Urinary bladder (tissue), 4 donors: Measurements from ENCODE around the gene DCUN1D2. TPM values are rescaled to one million over a fixed set of nuclear protein-coding genes. Genes with fewer than 3 reads are reported as not detected.

Experiments used
- DNase-seq: peaks from one replicate; pipeline ENCODE4 v3.0.0-alpha.2; 2015; ENCODE audit errors: extremely low spot score
- H3K27ac ChIP-seq: one replicate; pipeline ENCODE4 v1.5.1; 2013; ENCODE audit warnings: low read depth, mild to moderate bottlenecking, moderate library complexity
- H3K36me3 ChIP-seq: one replicate; pipeline ENCODE4 v1.6.1; 2013; ENCODE audit warnings: mild to moderate bottlenecking, moderate library complexity; ENCODE audit not compliant: insufficient read depth
- H3K4me1 ChIP-seq: one replicate; pipeline ENCODE4 v1.6.1; 2013; ENCODE audit warnings: mild to moderate bottlenecking, moderate library complexity; ENCODE audit not compliant: insufficient read depth
- H3K4me3 ChIP-seq: one replicate; pipeline ENCODE4 v1.5.1; 2013; ENCODE audit warnings: low read depth, low read length
- WGBS: extraction: QIAGEN DNeasy Blood & Tissue Kit; methylation state at CpG from one replicate; pipeline ENCODE4 v1.1.7; 2013; 5-methylcytosine and 5-hydroxymethylcytosine counted together
- polyA plus RNA-seq: library from polyadenylated mRNA; stranded (reverse); fragments of 200-250 nt; gene quantifications from one replicate; pipeline ENCODE4 v1.2.3, GENCODE V29; 2013
- total RNA-seq: library from RNA; depleted of rRNA; stranded (reverse); fragments of >200 nt; gene quantifications from one replicate; pipeline ENCODE4 v1.2.3, GENCODE V29; 2014
- donor health status: healthy with polysubstance abuse.
- donor health status: healthy.

Gene DCUN1D2
- total and polyA plus RNA-seq, 2 donors: 14.7 to 21.3 TPM

DNA sequence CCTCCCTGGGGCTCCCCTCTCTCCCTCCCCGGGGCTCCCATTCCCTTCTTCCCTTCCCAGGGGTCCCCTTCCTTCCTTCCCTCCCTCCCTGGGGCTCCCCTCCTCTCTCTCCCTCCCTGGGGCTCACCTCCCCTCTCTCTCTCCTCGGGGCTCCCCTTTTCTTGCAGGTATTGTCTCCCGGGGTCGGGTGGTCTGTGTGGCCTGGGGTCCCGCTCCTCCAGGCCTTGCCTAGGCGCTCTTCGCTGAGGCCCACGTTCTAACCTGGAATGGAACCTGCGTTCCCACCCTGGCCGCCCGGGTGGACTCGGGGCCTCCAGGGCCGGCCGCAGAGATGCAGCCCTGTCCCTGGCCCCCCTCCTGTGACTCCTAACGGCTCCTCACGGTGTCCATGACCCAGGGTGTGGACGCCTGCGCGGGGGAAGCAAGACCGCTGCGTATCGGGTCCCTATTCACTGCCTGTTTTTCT lies 940 bp upstream of the DCUN1D2 start:
- Histone ChIP-seq H3K4me1 (no peaks in the 10 kb centered on the region), H3K4me3 (peak overlapping the region; percentile 90), H3K27ac (peak overlapping the region; percentile 87), H3K36me3 (no peaks in the 10 kb centered on the region)
- DNase-seq: no peak
- WGBS: 2% methylated on average over 22 of the region's 22 CpGs

GRCh38 chr13:113489549-113490495 lies 689 bp downstream of the DCUN1D2 start:
- no peak for DNase-seq
- Histone ChIP-seq H3K27ac (peak overlapping the region; percentile 82), H3K36me3 (no peaks in the 10 kb centered on the region), H3K4me1 (no peaks in the 10 kb centered on the region), H3K4me3 (peak overlapping the region; percentile 90)
- 3% methylated on average over 54 of the region's 54 CpGs for WGBS

GRCh38 chr13:113489171-113489548 lies 1.4 kb downstream of the DCUN1D2 start:
- no peaks in the 10 kb centered on the region for H3K36me3 ChIP-seq
- H3K4me3 ChIP-seq: no peak overlapping the region
- H3K27ac ChIP-seq: no peak overlapping the region
- 36% methylated on average over 8 of the region's 8 CpGs for WGBS
- no peaks in the 10 kb centered on the region for H3K4me1 ChIP-seq
- DNase-seq: no peak

GRCh38 chr13:113488283-113488682 lies 2.2 kb downstream of the DCUN1D2 start:
- no peaks in the 10 kb centered on the region for H3K4me1 ChIP-seq
- H3K27ac ChIP-seq: no peak overlapping the region

DNA sequence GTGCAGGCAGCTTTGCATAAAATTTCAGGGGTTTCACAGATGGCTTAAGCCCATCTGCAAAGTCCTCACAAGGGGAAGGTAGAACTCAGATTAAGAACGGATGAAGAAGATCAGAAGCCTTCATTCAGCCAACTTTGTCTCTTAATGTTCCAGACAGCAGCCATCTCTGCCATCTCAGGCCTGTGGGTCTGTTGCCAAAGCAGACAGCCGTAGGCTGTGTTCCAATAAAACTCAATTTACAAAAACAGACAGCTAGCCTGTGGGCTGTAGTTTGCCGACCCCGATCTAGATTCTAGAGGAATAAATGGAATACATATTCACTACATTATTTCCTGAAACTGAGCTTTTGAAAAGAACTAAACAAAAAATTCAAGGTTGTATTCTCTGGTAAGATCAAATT lies 3.8 kb downstream of the DCUN1D2 start:
- no peak overlapping the region for H3K4me3 ChIP-seq
- no peaks in the 10 kb centered on the region for H3K36me3 ChIP-seq
- WGBS: 58% methylated on average over 4 of the region's 4 CpGs
- DNase-seq: no peak
- H3K27ac ChIP-seq: no peak overlapping the region
- no peaks in the 10 kb centered on the region for H3K4me1 ChIP-seq

More at GRCh38 chr13:113488283-113488682, 2.2 kb downstream of the DCUN1D2 start:
- WGBS: 93% methylated on average over 3 of the region's 3 CpGs
- H3K4me3 ChIP-seq: no peak overlapping the region
- DNase-seq: no peak
- no peaks in the 10 kb centered on the region for H3K36me3 ChIP-seq

- Histone ChIP-seq H3K4me3 (no peak overlapping the region), H3K27ac (no peak overlapping the region), H3K4me1 (no peaks in the 10 kb centered on the region), H3K36me3 (no peaks in the 10 kb centered on the region)
- 67% methylated on average over 13 of the region's 13 CpGs for WGBS
- no peak for DNase-seq
Measured at GRCh38 chr13:113485545-113485944, 5.0 kb downstream of the DCUN1D2 start.

DNA sequence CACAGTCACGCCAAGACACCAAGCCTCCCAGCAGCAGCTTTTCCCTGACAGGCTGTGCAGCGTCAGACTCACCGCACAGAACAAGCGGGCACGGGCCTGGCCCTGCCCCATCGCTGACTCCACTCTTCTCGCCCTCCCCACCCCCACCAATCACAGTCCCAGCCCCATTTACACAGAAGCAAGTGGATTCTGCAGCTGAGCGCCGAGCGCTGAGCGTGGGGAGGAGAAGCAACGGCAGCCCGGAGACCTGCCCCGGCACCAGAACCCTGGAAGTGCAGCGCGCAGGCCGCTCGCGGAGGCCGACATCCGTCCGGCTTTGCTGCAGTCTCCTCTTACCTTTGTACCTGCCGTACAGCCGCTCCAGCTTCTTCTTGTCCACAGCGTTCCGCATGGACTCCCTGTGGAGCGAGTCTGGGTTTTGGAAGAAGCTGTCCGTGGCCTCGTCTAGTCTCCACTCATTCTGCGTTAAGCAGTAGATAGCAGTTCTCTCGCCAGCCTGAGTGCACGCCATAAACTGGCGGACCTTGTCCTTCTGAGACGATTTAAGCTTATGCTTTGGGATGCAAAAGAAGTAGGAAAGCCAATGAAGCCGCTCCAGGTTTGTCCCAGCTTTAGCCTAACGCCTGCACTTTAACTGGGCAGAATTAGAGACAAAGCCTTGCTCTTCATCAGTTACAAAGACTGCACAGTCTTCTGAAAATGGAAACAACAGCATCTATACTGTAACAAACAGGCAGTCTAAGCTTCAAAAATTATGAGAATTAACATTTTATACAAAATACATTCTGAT lies 6.8 kb downstream of the DCUN1D2 start:
- WGBS: 90% methylated on average over 36 of the region's 36 CpGs
- H3K4me1 ChIP-seq: no peaks in the 10 kb centered on the region
- no peak overlapping the region for H3K4me3 ChIP-seq
- H3K36me3 ChIP-seq: no peaks in the 10 kb centered on the region
- DNase-seq: no peak
- H3K27ac ChIP-seq: no peak overlapping the region

- DNase-seq: no peak
- WGBS: 91% methylated on average over 7 of the region's 7 CpGs
- no peak overlapping the region for H3K4me3 ChIP-seq
- no peaks in the 10 kb centered on the region for H3K4me1 ChIP-seq
- no peak overlapping the region for H3K27ac ChIP-seq
- H3K36me3 ChIP-seq: no peaks in the 10 kb centered on the region
Measured at GRCh38 chr13:113483081-113483480, 7.4 kb downstream of the DCUN1D2 start.

GRCh38 chr13:113479179-113479578 lies 11.3 kb downstream of the DCUN1D2 start:
- DNase-seq: no peak
- Histone ChIP-seq H3K4me3 (no peak overlapping the region), H3K36me3 (no peaks in the 10 kb centered on the region), H3K4me1 (no peaks in the 10 kb centered on the region), H3K27ac (no peak overlapping the region)
- 90% methylated on average over 4 of the region's 4 CpGs for WGBS

DNA sequence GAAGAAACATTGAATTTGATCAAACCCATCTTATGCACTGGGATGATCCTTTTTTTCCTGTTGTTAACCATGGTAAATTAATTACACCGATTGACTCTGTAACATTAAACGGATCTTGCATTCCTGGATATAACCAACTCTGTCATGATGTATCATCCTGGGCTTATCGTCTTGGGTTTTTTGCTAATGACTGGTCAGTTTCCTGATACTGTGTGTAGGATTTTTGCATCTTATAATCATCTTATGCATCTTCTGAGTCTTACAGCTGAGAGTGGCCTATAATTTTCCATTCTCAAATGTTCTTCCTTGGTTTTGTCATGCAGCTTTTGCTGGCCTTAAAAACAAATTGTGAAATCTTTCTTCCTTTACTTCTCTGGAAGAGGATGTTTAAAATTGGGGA lies 12.8 kb downstream of the DCUN1D2 start:
- 97% methylated on average over 3 of the region's 3 CpGs for WGBS
- Histone ChIP-seq H3K36me3 (no peaks in the 10 kb centered on the region), H3K27ac (no peak overlapping the region), H3K4me1 (no peaks in the 10 kb centered on the region), H3K4me3 (no peak overlapping the region)
- no peak for DNase-seq

DNA sequence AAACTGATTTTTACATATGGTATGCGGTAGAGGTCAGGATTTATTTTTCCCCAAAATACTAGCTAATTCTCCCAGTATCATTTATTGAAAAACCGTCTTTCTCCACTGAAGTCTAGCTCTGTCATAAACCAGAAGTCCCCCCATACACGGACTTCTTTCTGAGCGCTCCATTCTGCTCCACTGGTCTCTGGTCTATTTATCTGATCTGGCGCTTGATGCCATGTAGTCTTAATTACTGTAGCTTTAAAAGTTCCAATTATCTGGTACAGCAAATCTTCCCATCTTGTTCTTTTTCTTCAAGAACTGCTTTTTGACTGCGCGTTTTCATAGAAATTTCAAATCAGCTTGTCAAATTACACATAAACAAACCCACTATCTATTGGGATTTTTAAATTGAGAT lies 13.7 kb downstream of the DCUN1D2 start:
- Histone ChIP-seq H3K27ac (no peak overlapping the region), H3K4me1 (no peaks in the 10 kb centered on the region), H3K36me3 (no peaks in the 10 kb centered on the region), H3K4me3 (no peak overlapping the region)
- DNase-seq: no peak
- 98% methylated on average over 7 of the region's 7 CpGs for WGBS

GRCh38 chr13:113475911-113476310 lies 14.6 kb downstream of the DCUN1D2 start:
- H3K4me1 ChIP-seq: no peaks in the 10 kb centered on the region
- WGBS: 95% methylated on average over 12 of the region's 12 CpGs
- no peak for DNase-seq
- H3K4me3 ChIP-seq: no peak overlapping the region
- no peak overlapping the region for H3K27ac ChIP-seq
- H3K36me3 ChIP-seq: no peaks in the 10 kb centered on the region

- H3K4me1 ChIP-seq: no peaks in the 10 kb centered on the region
- WGBS: 94% methylated on average over 11 of the region's 11 CpGs
- DNase-seq: no peak
- no peak overlapping the region for H3K4me3 ChIP-seq
- H3K27ac ChIP-seq: no peak overlapping the region
- H3K36me3 ChIP-seq: no peaks in the 10 kb centered on the region
Measured at GRCh38 chr13:113475280-113475679, 15.2 kb downstream of the DCUN1D2 start.

DNA sequence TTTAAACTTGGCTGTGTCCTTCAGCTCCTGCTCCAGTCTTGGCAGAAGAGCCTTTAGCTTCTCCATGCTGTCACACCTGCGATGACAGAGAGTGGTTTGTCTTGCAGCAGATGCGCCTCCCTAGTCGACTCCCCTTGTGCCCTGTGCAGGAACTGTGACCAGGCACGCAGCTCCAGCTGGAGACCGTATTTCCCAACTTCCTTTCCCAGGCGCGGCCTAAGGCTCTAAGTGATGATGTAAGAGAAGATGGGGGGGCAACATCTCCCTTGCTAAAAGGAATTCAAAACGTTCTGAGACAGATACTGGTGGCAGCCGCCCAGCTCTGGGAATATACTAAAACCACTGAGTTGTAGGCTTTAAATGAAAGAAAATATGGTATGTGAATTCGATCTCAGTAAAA lies 16.3 kb downstream of the DCUN1D2 start:
- no peaks in the 10 kb centered on the region for H3K4me1 ChIP-seq
- 71% methylated on average over 10 of the region's 10 CpGs for WGBS
- H3K27ac ChIP-seq: no peak overlapping the region
- no peak overlapping the region for H3K4me3 ChIP-seq
- no peak for DNase-seq
- no peaks in the 10 kb centered on the region for H3K36me3 ChIP-seq
